Esophagus squamous epithelium (tissue), 4 donors: ENCODE measurements around the gene EFNB1.

ENCODE experiments used
- POLR2A ChIP-seq, 4 donors: fragments of 450-650 bp; IDR thresholded peaks; one replicate each; pipeline ENCODE4 v1.6.1; 2017; ENCODE audit warnings: antibody characterized with exemption in 4 of 4, mild to moderate bottlenecking in 4 of 4, moderate library complexity in 3 of 4
- TF ChIP-seq, protein P1 (sequence below), 6 experiments: fragments of 450-650 bp in 4 of 6; fragments of 200-600 bp in 2 of 6; sonication (generic) in 2 of 6; IDR thresholded peaks; one replicate each; pipeline ENCODE4 v1.5.1; 2016 to 2019; ENCODE audit warnings: antibody characterized with exemption in 6 of 6, mild to moderate bottlenecking in 4 of 6, moderate library complexity in 4 of 6

DNA sequence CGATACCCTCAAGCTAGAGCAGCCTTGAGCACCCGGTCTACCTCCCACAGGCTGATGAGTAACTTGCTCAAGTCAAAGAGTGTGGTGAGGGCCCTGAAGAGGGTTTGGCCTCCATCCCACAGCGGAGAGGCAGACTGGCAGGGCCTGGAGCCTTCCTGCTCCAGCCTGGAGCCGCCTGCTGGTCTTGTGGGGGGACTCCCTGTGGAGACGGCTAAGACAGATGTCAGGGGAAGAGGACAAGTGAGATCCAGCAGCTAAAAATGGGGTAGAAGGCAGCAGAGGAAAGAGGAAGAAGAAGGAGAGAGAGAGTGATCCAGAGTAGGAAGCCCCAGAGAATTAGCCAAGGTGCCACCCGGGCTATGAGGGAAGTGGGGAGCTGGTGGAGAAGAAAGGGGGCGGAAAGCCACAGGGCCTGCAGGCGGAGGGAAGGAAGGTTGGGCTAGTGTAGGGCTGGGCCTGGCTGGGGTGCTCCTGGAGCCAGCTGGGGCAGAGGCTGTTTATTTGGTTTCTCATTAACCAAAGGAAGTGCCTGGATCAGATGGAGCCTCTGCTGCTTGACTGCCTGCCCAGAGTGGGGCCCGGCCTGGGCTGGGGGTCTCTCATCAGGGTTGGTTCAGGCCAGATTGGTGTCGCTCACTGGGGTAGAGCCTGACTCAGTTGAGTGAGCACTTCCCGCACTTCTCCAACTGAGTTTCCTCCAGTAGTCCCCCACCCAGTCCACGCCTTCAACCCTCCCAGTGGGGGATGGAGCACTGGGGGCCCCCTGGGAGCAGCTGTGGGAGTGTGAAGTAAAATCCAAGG, 14.2 kb downstream of the EFNB1 start:
- TF ChIP-seq, protein P1, sequence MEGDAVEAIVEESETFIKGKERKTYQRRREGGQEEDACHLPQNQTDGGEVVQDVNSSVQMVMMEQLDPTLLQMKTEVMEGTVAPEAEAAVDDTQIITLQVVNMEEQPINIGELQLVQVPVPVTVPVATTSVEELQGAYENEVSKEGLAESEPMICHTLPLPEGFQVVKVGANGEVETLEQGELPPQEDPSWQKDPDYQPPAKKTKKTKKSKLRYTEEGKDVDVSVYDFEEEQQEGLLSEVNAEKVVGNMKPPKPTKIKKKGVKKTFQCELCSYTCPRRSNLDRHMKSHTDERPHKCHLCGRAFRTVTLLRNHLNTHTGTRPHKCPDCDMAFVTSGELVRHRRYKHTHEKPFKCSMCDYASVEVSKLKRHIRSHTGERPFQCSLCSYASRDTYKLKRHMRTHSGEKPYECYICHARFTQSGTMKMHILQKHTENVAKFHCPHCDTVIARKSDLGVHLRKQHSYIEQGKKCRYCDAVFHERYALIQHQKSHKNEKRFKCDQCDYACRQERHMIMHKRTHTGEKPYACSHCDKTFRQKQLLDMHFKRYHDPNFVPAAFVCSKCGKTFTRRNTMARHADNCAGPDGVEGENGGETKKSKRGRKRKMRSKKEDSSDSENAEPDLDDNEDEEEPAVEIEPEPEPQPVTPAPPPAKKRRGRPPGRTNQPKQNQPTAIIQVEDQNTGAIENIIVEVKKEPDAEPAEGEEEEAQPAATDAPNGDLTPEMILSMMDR (IDR thresholded peaks at IDR 0.05) = no peak
- TF ChIP-seq POLR2A (IDR thresholded peaks at IDR 0.05) = no peak
